Liver (tissue), 9 donors: ENCODE results near the gene TPTE. TPM values are rescaled to one million over a fixed set of nuclear protein-coding genes. Genes with fewer than 3 reads are reported as not detected.
"Not testable (repeated sequence)": the region's sequence is repeated elsewhere in the genome, so short reads cannot be mapped to it uniquely, and the experiment has no call there.

Experiments used
- DNase-seq: peaks from one replicate; pipeline ENCODE4 v3.0.0-alpha.2; 2017; ENCODE audit warnings: low spot score
- H3K27ac ChIP-seq, 2 donors: one replicate each; pipeline ENCODE4 v1.7.0; 2013; ENCODE audit warnings: inconsistent platforms in 2 of 2, low read length in 2 of 2, control low read depth in 1 of 2, low read depth in 1 of 2, mild to moderate bottlenecking in 1 of 2
- H3K27me3 ChIP-seq, 4 donors: one replicate each; pipeline versions ENCODE4 v1.6.1 to v1.7.0; 2013; ENCODE audit warnings: low read length in 3 of 4, inconsistent platforms in 1 of 4, mild to moderate bottlenecking in 1 of 4, moderate library complexity in 1 of 4; ENCODE audit not compliant: control insufficient read depth in 4 of 4, insufficient read depth in 4 of 4
- H3K36me3 ChIP-seq, 4 donors: one replicate each; pipeline versions ENCODE4 v1.6.1 to v1.7.0; 2013; ENCODE audit warnings: low read length in 3 of 4, mild to moderate bottlenecking in 3 of 4, low read depth in 1 of 4, moderate library complexity in 1 of 4; ENCODE audit not compliant: control insufficient read depth in 4 of 4, insufficient read depth in 3 of 4
- H3K4me1 ChIP-seq, 4 donors: one replicate each; pipeline versions ENCODE4 v1.6.1 to v1.7.0; 2013; ENCODE audit warnings: low read length in 3 of 4, mild to moderate bottlenecking in 3 of 4, moderate library complexity in 1 of 4; ENCODE audit not compliant: control insufficient read depth in 4 of 4, insufficient read depth in 4 of 4
- H3K4me3 ChIP-seq, 3 donors: one replicate each; pipeline versions ENCODE4 v1.6.1 to v1.7.0; 2013; ENCODE audit warnings: low read length in 3 of 3, control low read depth in 1 of 3, low read depth in 1 of 3, mild to moderate bottlenecking in 1 of 3
- H3K9ac ChIP-seq, 2 donors: one replicate each; pipeline ENCODE4 v1.7.0; 2013; ENCODE audit warnings: low read length in 2 of 2, mild to moderate bottlenecking in 2 of 2, moderate library complexity in 2 of 2, control low read depth in 1 of 2, low read depth in 1 of 2
- H3K9me3 ChIP-seq, 4 donors: one replicate each; pipeline versions ENCODE4 v1.6.1 to v1.7.0; 2013; ENCODE audit warnings: low read length in 3 of 4; ENCODE audit not compliant: control insufficient read depth in 4 of 4
- ATF3 ChIP-seq: IDR thresholded peaks from 2 replicates; pipeline ENCODE4 v1.6.1; 2016; ENCODE audit warnings: antibody characterized with exemption
- CTCF ChIP-seq: fragments of 150-350 bp; IDR thresholded peaks from 2 replicates; pipeline ENCODE4 v1.5.1; 2017; ENCODE audit warnings: improper control_type of control experiment, low read depth, low read length; ENCODE audit not compliant: missing input control
- FOXA2 ChIP-seq: IDR thresholded peaks from 2 replicates; pipeline ENCODE4 v1.6.1; 2016; ENCODE audit warnings: antibody characterized with exemption
- HNF4A ChIP-seq, 2 donors: conservative IDR thresholded peaks; 2 replicates each; pipeline ENCODE4 v1.6.1; 2016; ENCODE audit warnings: antibody characterized with exemption in 2 of 2, mild to moderate bottlenecking in 2 of 2
- MAX ChIP-seq: IDR thresholded peaks from 2 replicates; pipeline ENCODE4 v1.6.1; 2016; ENCODE audit warnings: antibody characterized with exemption
- RAD21 ChIP-seq, 2 donors: IDR thresholded peaks; 2 replicates each; pipeline ENCODE4 v1.6.1; 2016; ENCODE audit warnings: antibody characterized with exemption in 2 of 2, mild to moderate bottlenecking in 2 of 2
- SP1 ChIP-seq: IDR thresholded peaks from 2 replicates; pipeline ENCODE4 v1.6.1; 2018; ENCODE audit warnings: antibody characterized with exemption, mild to moderate bottlenecking
- TAF1 ChIP-seq: conservative IDR thresholded peaks from 2 replicates; pipeline ENCODE4 v1.6.1; 2016; ENCODE audit warnings: antibody characterized with exemption, mild to moderate bottlenecking
- ZBTB33 ChIP-seq: IDR thresholded peaks from 2 replicates; pipeline ENCODE4 v1.6.1; 2016; ENCODE audit warnings: antibody characterized with exemption
- WGBS: extraction: QIAGEN DNeasy Blood & Tissue Kit; methylation state at CpG from one replicate; pipeline ENCODE4 v1.1.7; 2013; 5-methylcytosine and 5-hydroxymethylcytosine counted together
- polyA plus RNA-seq, 2 donors: library from polyadenylated mRNA; stranded (reverse) in 1 of 2; unstranded in 1 of 2; fragments of 200-250 nt in 1 of 2; fragments of >200 nt in 1 of 2; fragmentation: Nextera tagmentation in 1 of 2; extraction: Ambion mirVana in 1 of 2; gene quantifications; one replicate each; pipeline versions ENCODE4 v1.2.1 to v1.2.3, GENCODE V29; 2013 to 2015
- total RNA-seq, 2 donors: library from RNA; depleted of rRNA; stranded (reverse); fragments of >200 nt; gene quantifications; one replicate each; pipeline ENCODE4 v1.2.3, GENCODE V29; 2014
- donor health status: healthy.
- donor health status: healthy.
- donor health status: healthy.
- donor health status: healthy.
- donor health status: healthy.

Gene TPTE
- total and polyA plus RNA-seq, 4 donors = not detected

GRCh38 chr21:10578910-10579309 lies 57.5 kb downstream of the TPTE start:
- H3K36me3 ChIP-seq, DNase-seq, H3K4me1 ChIP-seq, H3K27ac ChIP-seq, H3K4me3 ChIP-seq, H3K9ac ChIP-seq, H3K27me3 ChIP-seq, H3K9me3 ChIP-seq: not testable (repeated sequence)

GRCh38 chr21:10589115-10589514 lies 67.7 kb downstream of the TPTE start:
- not testable (repeated sequence) for H3K27ac ChIP-seq, H3K4me1 ChIP-seq, DNase-seq, H3K27me3 ChIP-seq, H3K9me3 ChIP-seq, H3K4me3 ChIP-seq, H3K9ac ChIP-seq, H3K36me3 ChIP-seq
- 0% methylated on average over 1 of the region's 1 CpG for WGBS

- not testable (repeated sequence) for H3K27me3 ChIP-seq, H3K4me3 ChIP-seq, H3K36me3 ChIP-seq, H3K9me3 ChIP-seq, DNase-seq, H3K4me1 ChIP-seq, H3K27ac ChIP-seq, H3K9ac ChIP-seq
- WGBS = 67% methylated on average over 7 of the region's 7 CpGs
Measured at GRCh38 chr21:10607074-10607473, 85.7 kb downstream of the TPTE start.

- not testable (repeated sequence) for H3K4me1 ChIP-seq, H3K27ac ChIP-seq, H3K9ac ChIP-seq, H3K9me3 ChIP-seq, H3K4me3 ChIP-seq, H3K36me3 ChIP-seq, DNase-seq, H3K27me3 ChIP-seq
- WGBS = 67% methylated on average over 6 of the region's 6 CpGs
Measured at GRCh38 chr21:10614285-10614684, 92.9 kb downstream of the TPTE start.

GRCh38 chr21:10616061-10616460 lies 94.7 kb downstream of the TPTE start:
- not testable (repeated sequence) for H3K4me3 ChIP-seq, H3K4me1 ChIP-seq, H3K9ac ChIP-seq, H3K27me3 ChIP-seq, DNase-seq, H3K9me3 ChIP-seq, H3K36me3 ChIP-seq, H3K27ac ChIP-seq
- WGBS = 63% methylated on average over 3 of the region's 3 CpGs

GRCh38 chr21:10616535-10616934 lies 95.2 kb downstream of the TPTE start:
- no peak overlapping the region for H3K4me3 ChIP-seq
- no peak overlapping the region for H3K9ac ChIP-seq
- DNase-seq = no peak
- H3K4me1 ChIP-seq = no peaks in the 10 kb centered on the region
- no peaks in the 10 kb centered on the region for H3K27me3 ChIP-seq
- peaks cover 0 to 5% (median 2%) of the 10 kb centered on the region in 4 donors for H3K9me3 ChIP-seq
- 67% methylated on average over 28 of the region's 30 CpGs for WGBS
- H3K36me3 ChIP-seq = no peaks in the 10 kb centered on the region
- H3K27ac ChIP-seq = no peak overlapping the region
- TF ChIP-seq CTCF = no peak
- TF ChIP-seq FOXA2 = no peak
- no peak for TF ChIP-seq ZBTB33
- no peak for TF ChIP-seq RAD21 (IDR thresholded peaks at IDR 0.05)
- TF ChIP-seq ATF3 = no peak
- no peak for TF ChIP-seq MAX
- TF ChIP-seq SP1 = no peak
- no peak for TF ChIP-seq TAF1
- no peak for TF ChIP-seq HNF4A (conservative IDR thresholded peaks at IDR 0.05)
